Right lobe of liver (tissue), 4 donors: Measurements from ENCODE around the gene QPRT.

Source experiments
- CTCF ChIP-seq, 4 donors: fragments of 200-600 bp in 3 of 4; fragments of 450-650 bp in 1 of 4; IDR thresholded peaks; one replicate each; pipeline versions ENCODE4 v1.5.1 to v1.8.0; 2016 to 2022; ENCODE audit warnings: antibody characterized with exemption in 4 of 4, mild to moderate bottlenecking in 2 of 4
- POLR2A ChIP-seq: fragments of 450-650 bp; IDR thresholded peaks from one replicate; pipeline ENCODE4 v1.6.1; 2017; ENCODE audit warnings: antibody characterized with exemption, mild to moderate bottlenecking
- donor health status: DM: no; HTN: no; CAD: no.
- donor health status: DM: no; HTN: no; CAD: no.
- donor health status: DM: no; HTN: yes; CAD: no.

- TF ChIP-seq CTCF (IDR thresholded peaks at IDR 0.05) (no peak), POLR2A (no peak)
These were observed 35.4 kb upstream of the QPRT start for GRCh38 chr16:29643596-29643995.
